HepG2 (cell line): ENCODE data around the gene JAZF1. TPM values are rescaled to one million over a fixed set of nuclear protein-coding genes. Genes with fewer than 3 reads are reported as not detected.

Experiments
- ATAC-seq: fragments of 200-7000 bp; cut with Tn5 transposase; 3 replicates; pipeline ENCODE4 v1.9.1; 2020; ENCODE audit warnings: mild to moderate bottlenecking, moderate library complexity
- BruUV-seq: library from RNA; stranded (reverse); fragments of 400-500 nt; replicated peaks from 2 replicates; lab custom pipeline; 2021; lab: Mats Ljungman, UMichigan
- CTCF ChIA-PET: fragments of 300-600 bp; formaldehyde crosslinking; extraction: SDS; loops from one replicate; lab custom pipeline; 2021; ENCODE audit warnings: low total read pairs, inconsistent platforms, low intra/inter-chr PET ratio; lab: Yijun Ruan, JAX
- POLR2A ChIA-PET: fragments of 350-600 bp; sonication (Branson Sonifier 250); formaldehyde crosslinking; loops from one replicate; lab custom pipeline; 2020; ENCODE audit warnings: antibody characterized with exemption, inconsistent platforms; lab: Yijun Ruan, JAX
- DNase-seq: peaks from one replicate; pipeline ENCODE4 v3.0.0-alpha.2; 2015; ENCODE audit warnings: low spot score
- FAIRE-seq: peaks from 3 replicates; lab custom pipeline; 2011; peaks lifted over from hg19 to GRCh38; lab: Jason Lieb, UNC
- H2AFZ ChIP-seq: one replicate; pipeline ENCODE4 v1.6.1; 2011; ENCODE audit warnings: low read length, inconsistent platforms
- H3K27ac ChIP-seq: fragments of 300-600 bp; 3 replicates; pipeline ENCODE4 v1.8.0; 2011; ENCODE audit warnings: mixed run types, mild to moderate bottlenecking, mixed read lengths, low read length, inconsistent platforms; ENCODE audit not compliant: insufficient read depth; ENCODE audit errors: extremely low read length
- H3K27me3 ChIP-seq, 2 experiments: fragments of 200-600 bp in 1 of 2; 2 replicates in 1 of 2; 3 replicates in 1 of 2; pipeline versions ENCODE4 v1.6.0 to v1.8.0; 2011; ENCODE audit warnings: low read length in 2 of 2, mild to moderate bottlenecking in 2 of 2, moderate library complexity in 2 of 2, inconsistent platforms in 1 of 2; ENCODE audit not compliant: insufficient read depth in 2 of 2, control insufficient read depth in 1 of 2
- H3K36me3 ChIP-seq, 2 experiments: fragments of 200-600 bp in 1 of 2; replicated peaks in 1 of 2; 2 replicates in 1 of 2; 3 replicates in 1 of 2; pipeline versions ENCODE4 v1.5.1 to v1.8.0; 2011; ENCODE audit warnings: low read length in 2 of 2, inconsistent platforms in 1 of 2; ENCODE audit not compliant: insufficient read depth in 2 of 2, control insufficient read depth in 1 of 2
- H3K4me1 ChIP-seq: 2 replicates; pipeline ENCODE4 v1.5.1; 2012; ENCODE audit warnings: low read length, inconsistent platforms; ENCODE audit not compliant: insufficient read depth
- H3K4me2 ChIP-seq: 2 replicates; pipeline ENCODE4 v1.6.0; 2011; ENCODE audit warnings: low read depth, low read length, inconsistent platforms
- H3K4me3 ChIP-seq, 3 experiments: fragments of 200-600 bp in 1 of 3; sonication (generic), shearing (Covaris generic) in 1 of 3; replicated peaks in 1 of 3; 2 replicates each; pipeline ENCODE4 v1.5.1; 2011 to 2016; ENCODE audit warnings: low read length in 3 of 3, inconsistent platforms in 2 of 3, low read depth in 2 of 3, mild to moderate bottlenecking in 2 of 3, control low read depth in 1 of 3, mixed read lengths in 1 of 3; ENCODE audit not compliant: insufficient read depth in 1 of 3
- H3K79me2 ChIP-seq: one replicate; pipeline ENCODE4 v1.6.1; 2011; ENCODE audit warnings: low read length, inconsistent platforms; ENCODE audit not compliant: insufficient read depth
- H3K9ac ChIP-seq: 2 replicates; pipeline ENCODE4 v1.6.0; 2011; ENCODE audit warnings: mild to moderate bottlenecking, low read depth, low read length, inconsistent platforms; ENCODE audit not compliant: insufficient read depth
- H3K9me3 ChIP-seq: 2 replicates; pipeline ENCODE4 v1.5.1; 2012; ENCODE audit warnings: mild to moderate bottlenecking, low read length
- H4K20me1 ChIP-seq: 2 replicates; pipeline ENCODE4 v1.6.0; 2011; ENCODE audit warnings: inconsistent platforms, mild to moderate bottlenecking, low read length, moderate library complexity; ENCODE audit not compliant: insufficient read depth
- MEF2D ChIP-seq: sonication (generic); formaldehyde crosslinking; IDR thresholded peaks from 2 replicates; pipeline ENCODE4 v1.5.1; 2020; ENCODE audit warnings: mild to moderate bottlenecking, missing genetic modification reagents
- MTF1 ChIP-seq: sonication (generic); formaldehyde crosslinking; IDR thresholded peaks from 2 replicates; pipeline ENCODE4 v1.5.0; 2020; ENCODE audit warnings: missing genetic modification reagents
- MZF1 ChIP-seq: sonication (generic); formaldehyde crosslinking; IDR thresholded peaks from 2 replicates; pipeline ENCODE4 v1.8.1; 2023; ENCODE audit warnings: mild to moderate bottlenecking, missing genetic modification reagents, borderline replicate concordance
- SNAI1 ChIP-seq: sonication (generic); formaldehyde crosslinking; IDR thresholded peaks from 2 replicates; pipeline ENCODE4 v1.5.0; 2020; ENCODE audit warnings: mild to moderate bottlenecking, missing genetic modification reagents, borderline replicate concordance
- SRSF1 ChIP-seq: fragments of 200-400 bp; formaldehyde crosslinking; optimal IDR thresholded peaks from 2 replicates; pipeline ENCODE3; 2017; ENCODE audit warnings: mild to moderate bottlenecking, low read depth, low read length, moderate library complexity
- TGIF2 ChIP-seq: IDR thresholded peaks from 2 replicates; pipeline ENCODE4 v1.6.1; 2016; ENCODE audit warnings: control low read depth, missing compliant biosample characterization
- ZC3H4 ChIP-seq: sonication (generic); formaldehyde crosslinking; IDR thresholded peaks from 2 replicates; pipeline ENCODE4 v1.4.0; 2020; ENCODE audit warnings: missing genetic modification reagents, borderline replicate concordance
- ZFP1 ChIP-seq: IDR thresholded peaks from 2 replicates; pipeline ENCODE4 v1.6.1; 2016
- ZFP36L2 ChIP-seq: sonication (generic); formaldehyde crosslinking; IDR thresholded peaks from 2 replicates; pipeline ENCODE4 v1.4.0; 2020; ENCODE audit warnings: missing genetic modification reagents
- ZNF44 ChIP-seq: sonication (generic); formaldehyde crosslinking; IDR thresholded peaks from 2 replicates; pipeline ENCODE4 v1.5.1; 2020; ENCODE audit warnings: mild to moderate bottlenecking, missing genetic modification reagents
- ZNF543 ChIP-seq: sonication (generic); formaldehyde crosslinking; IDR thresholded peaks from 2 replicates; pipeline ENCODE4 v1.4.0; 2020; ENCODE audit warnings: mild to moderate bottlenecking, missing genetic modification reagents
- ZSCAN21 ChIP-seq: sonication (generic); formaldehyde crosslinking; IDR thresholded peaks from 2 replicates; pipeline ENCODE4 v1.8.0; 2022; ENCODE audit warnings: mild to moderate bottlenecking, missing genetic modification reagents, moderate library complexity, borderline replicate concordance
- WGBS: methylation state at CpG from one replicate; pipeline ENCODE4 v1.1.6; 2017; ENCODE audit warnings: low lambda C conversion rate; 5-methylcytosine and 5-hydroxymethylcytosine counted together
- in situ Hi-C: cut with HindIII; loops from 2 replicates; pipeline ENCODE4 v1.10.0; 2017; ENCODE audit warnings: low pct_unique_long_range_greater_than_20kb; ENCODE audit not compliant: extremely low pct_ligation_motif_present
- intact Hi-C: fragments of 100-400 bp; cut with micrococcal nuclease; formaldehyde crosslinking; loops from one replicate; pipeline ENCODE4 v1.10.0; 2022; ENCODE audit not compliant: unreplicated experiment
- polyA plus RNA-seq, 8 experiments: library from polyadenylated mRNA; depleted of rRNA in 3 of 8; stranded (reverse) in 7 of 8; unstranded in 1 of 8; fragments of >200 nt; fragmentation: Illumina TruSeq in 4 of 8; extraction: Trizol in 4 of 8; gene quantifications; 2 replicates each; pipeline versions ENCODE4 v1.2.1 to v1.2.3, GENCODE V29; 2011 to 2016; ENCODE audit warnings: low read depth in 4 of 8, missing spikeins in 1 of 8, mixed read lengths in 1 of 8; ENCODE audit not compliant: insufficient read depth in 1 of 8
- total RNA-seq, 5 experiments: library from RNA; depleted of rRNA; stranded (reverse); fragments of >200 nt; fragmentation: Illumina TruSeq; extraction: Trizol; gene quantifications; 2 replicates each; pipeline ENCODE4 v1.2.3, GENCODE V29; 2016; ENCODE audit warnings: low read depth in 1 of 5
- TF ChIP-seq, protein P1 (sequence below): sonication (generic); formaldehyde crosslinking; IDR thresholded peaks from 2 replicates; pipeline ENCODE4 v1.4.0; 2020; ENCODE audit warnings: missing genetic modification reagents, borderline replicate concordance
- TF ChIP-seq, protein P2 (sequence below): sonication (generic); formaldehyde crosslinking; IDR thresholded peaks from 2 replicates; pipeline ENCODE4 v1.4.0; 2020; ENCODE audit warnings: mild to moderate bottlenecking, missing genetic modification reagents
- TF ChIP-seq, protein P3 (sequence below): sonication (generic); formaldehyde crosslinking; IDR thresholded peaks from 2 replicates; pipeline ENCODE4 v1.8.0; 2022; ENCODE audit warnings: missing genetic modification reagents, mild to moderate bottlenecking, borderline replicate concordance
- TF ChIP-seq, protein P4 (sequence below): sonication (generic); formaldehyde crosslinking; IDR thresholded peaks from 2 replicates; pipeline ENCODE4 v1.9.0; 2021; ENCODE audit warnings: missing genetic modification reagents, borderline replicate concordance

Gene JAZF1
- total and polyA plus RNA-seq, 2 of the 13 experiments (the other 11 are each of a cell fraction or from before 2014, with no cell fraction given) = not detected

DNA sequence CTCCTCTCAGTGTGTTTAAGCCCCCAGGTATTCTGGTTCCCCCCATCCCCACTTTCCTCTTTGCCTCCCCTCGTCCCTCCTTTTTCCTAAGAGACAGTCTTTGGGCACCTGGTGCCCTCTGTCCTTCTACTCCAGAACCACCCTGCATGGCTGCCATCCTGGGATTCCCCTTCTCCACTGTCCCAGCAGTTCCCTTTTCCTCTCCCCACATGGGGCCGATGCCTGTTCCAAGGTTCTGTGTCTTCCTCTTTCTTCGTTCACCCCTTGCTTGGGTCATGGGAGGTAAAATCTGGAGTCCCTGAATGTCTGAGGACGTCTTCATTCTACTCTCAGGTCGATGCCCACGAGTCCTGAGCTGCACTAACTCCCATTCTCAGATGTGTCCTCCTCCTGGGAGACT, 319.8 kb downstream of the JAZF1 start:
- H3K27me3 ChIP-seq = peaks cover 0 to 40% of the 10 kb centered on the region in 2 experiments; a peak in 3 of 5 replicates
- no peak overlapping the region for H3K4me3 ChIP-seq
- no peak for TF ChIP-seq TGIF2 (CRISPR knock-in tag)
- TF ChIP-seq, protein P1, sequence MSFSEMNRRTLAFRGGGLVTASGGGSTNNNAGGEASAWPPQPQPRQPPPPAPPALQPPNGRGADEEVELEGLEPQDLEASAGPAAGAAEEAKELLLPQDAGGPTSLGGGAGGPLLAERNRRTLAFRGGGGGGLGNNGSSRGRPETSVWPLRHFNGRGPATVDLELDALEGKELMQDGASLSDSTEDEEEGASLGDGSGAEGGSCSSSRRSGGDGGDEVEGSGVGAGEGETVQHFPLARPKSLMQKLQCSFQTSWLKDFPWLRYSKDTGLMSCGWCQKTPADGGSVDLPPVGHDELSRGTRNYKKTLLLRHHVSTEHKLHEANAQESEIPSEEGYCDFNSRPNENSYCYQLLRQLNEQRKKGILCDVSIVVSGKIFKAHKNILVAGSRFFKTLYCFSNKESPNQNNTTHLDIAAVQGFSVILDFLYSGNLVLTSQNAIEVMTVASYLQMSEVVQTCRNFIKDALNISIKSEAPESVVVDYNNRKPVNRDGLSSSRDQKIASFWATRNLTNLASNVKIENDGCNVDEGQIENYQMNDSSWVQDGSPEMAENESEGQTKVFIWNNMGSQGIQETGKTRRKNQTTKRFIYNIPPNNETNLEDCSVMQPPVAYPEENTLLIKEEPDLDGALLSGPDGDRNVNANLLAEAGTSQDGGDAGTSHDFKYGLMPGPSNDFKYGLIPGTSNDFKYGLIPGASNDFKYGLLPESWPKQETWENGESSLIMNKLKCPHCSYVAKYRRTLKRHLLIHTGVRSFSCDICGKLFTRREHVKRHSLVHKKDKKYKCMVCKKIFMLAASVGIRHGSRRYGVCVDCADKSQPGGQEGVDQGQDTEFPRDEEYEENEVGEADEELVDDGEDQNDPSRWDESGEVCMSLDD (CRISPR knock-in tag) = no peak
- no peak for TF ChIP-seq ZFP36L2 (CRISPR knock-in tag)
- TF ChIP-seq, protein P2, sequence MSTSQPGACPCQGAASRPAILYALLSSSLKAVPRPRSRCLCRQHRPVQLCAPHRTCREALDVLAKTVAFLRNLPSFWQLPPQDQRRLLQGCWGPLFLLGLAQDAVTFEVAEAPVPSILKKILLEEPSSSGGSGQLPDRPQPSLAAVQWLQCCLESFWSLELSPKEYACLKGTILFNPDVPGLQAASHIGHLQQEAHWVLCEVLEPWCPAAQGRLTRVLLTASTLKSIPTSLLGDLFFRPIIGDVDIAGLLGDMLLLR (CRISPR knock-in tag) = no peak
- no peak for TF ChIP-seq ZSCAN21 (CRISPR knock-in tag)
- TF ChIP-seq ZC3H4 (CRISPR knock-in tag) = no peak
- no peak for TF ChIP-seq SNAI1 (CRISPR knock-in tag)
- TF ChIP-seq, protein P3, sequence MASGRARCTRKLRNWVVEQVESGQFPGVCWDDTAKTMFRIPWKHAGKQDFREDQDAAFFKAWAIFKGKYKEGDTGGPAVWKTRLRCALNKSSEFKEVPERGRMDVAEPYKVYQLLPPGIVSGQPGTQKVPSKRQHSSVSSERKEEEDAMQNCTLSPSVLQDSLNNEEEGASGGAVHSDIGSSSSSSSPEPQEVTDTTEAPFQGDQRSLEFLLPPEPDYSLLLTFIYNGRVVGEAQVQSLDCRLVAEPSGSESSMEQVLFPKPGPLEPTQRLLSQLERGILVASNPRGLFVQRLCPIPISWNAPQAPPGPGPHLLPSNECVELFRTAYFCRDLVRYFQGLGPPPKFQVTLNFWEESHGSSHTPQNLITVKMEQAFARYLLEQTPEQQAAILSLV (CRISPR knock-in tag) = no peak
- TF ChIP-seq ZFP1 (CRISPR knock-in tag) = no peak
- TF ChIP-seq ZNF44 (CRISPR knock-in tag) = no peak
- TF ChIP-seq ZNF543 = no peak
- TF ChIP-seq SRSF1 = no peak
- TF ChIP-seq MZF1 (CRISPR knock-in tag) = no peak
- TF ChIP-seq, protein P4, sequence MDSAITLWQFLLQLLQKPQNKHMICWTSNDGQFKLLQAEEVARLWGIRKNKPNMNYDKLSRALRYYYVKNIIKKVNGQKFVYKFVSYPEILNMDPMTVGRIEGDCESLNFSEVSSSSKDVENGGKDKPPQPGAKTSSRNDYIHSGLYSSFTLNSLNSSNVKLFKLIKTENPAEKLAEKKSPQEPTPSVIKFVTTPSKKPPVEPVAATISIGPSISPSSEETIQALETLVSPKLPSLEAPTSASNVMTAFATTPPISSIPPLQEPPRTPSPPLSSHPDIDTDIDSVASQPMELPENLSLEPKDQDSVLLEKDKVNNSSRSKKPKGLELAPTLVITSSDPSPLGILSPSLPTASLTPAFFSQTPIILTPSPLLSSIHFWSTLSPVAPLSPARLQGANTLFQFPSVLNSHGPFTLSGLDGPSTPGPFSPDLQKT (CRISPR knock-in tag) = no peak
- TF ChIP-seq MEF2D = no peak
- no peak for TF ChIP-seq MTF1 (CRISPR knock-in tag)
- H3K4me2 ChIP-seq = no peak overlapping the region
- no peaks in the 10 kb centered on the region for H3K36me3 ChIP-seq
- BruUV-seq = no TSS peak
- in situ Hi-C loops = no loop called here
- ChIA-PET POLR2A (interaction anchor here (0.6 kb wide), 1 partner anchor 723 kb away, joined by 3 read pairs; no protein-coding TSS in a partner anchor), CTCF (no interaction called here)
- no peaks in the 10 kb centered on the region for H3K4me1 ChIP-seq
- no peaks in the 10 kb centered on the region for H4K20me1 ChIP-seq
- no peaks in the 10 kb centered on the region for H3K79me2 ChIP-seq
- FAIRE-seq = no peak
- no peaks in the 10 kb centered on the region for H3K9me3 ChIP-seq
- H3K9ac ChIP-seq = no peak overlapping the region
- no peak for ATAC-seq
- under 1% methylated on average over 6 of the region's 6 CpGs for WGBS
- intact Hi-C loops = no loop called here
- DNase-seq = no peak
- no peak overlapping the region for H2AFZ ChIP-seq
- H3K27ac ChIP-seq = no peak overlapping the region
